ENCODE results near the gene SEC14L5. TPM values are rescaled to one million over a fixed set of nuclear protein-coding genes. Genes with fewer than 3 reads are reported as not detected.

The SEC14L5 gene
- polyA plus RNA-seq, 1 donor from 2014 or later: 0.43 TPM

GRCh38 chr16:5020551-5020950, 62.4 kb downstream of the SEC14L5 start:
- H3K4me2 ChIP-seq (ENCODE audit: low read length): no peak overlapping the region
- H3K4me3 ChIP-seq (ENCODE audit: low read length): no peak overlapping the region
- no peak overlapping the region for H2AFZ ChIP-seq (ENCODE audit: low read depth, low read length)
- H3K36me3 ChIP-seq (ENCODE audit: insufficient read depth, low read length): no peaks in the 10 kb centered on the region
- TF ChIP-seq MXI1 (conservative IDR thresholded peaks at IDR 0.05; ENCODE audit: poor library complexity, severe bottlenecking): no peak
- no peak for TF ChIP-seq TAF1 (IDR thresholded peaks at IDR 0.05; ENCODE audit: low read depth)
- no peak for TF ChIP-seq EZH2 (IDR thresholded peaks at IDR 0.05; ENCODE audit: borderline replicate concordance, insufficient read depth, low read length, poor library complexity, severe bottlenecking)
- TF ChIP-seq, protein P1, sequence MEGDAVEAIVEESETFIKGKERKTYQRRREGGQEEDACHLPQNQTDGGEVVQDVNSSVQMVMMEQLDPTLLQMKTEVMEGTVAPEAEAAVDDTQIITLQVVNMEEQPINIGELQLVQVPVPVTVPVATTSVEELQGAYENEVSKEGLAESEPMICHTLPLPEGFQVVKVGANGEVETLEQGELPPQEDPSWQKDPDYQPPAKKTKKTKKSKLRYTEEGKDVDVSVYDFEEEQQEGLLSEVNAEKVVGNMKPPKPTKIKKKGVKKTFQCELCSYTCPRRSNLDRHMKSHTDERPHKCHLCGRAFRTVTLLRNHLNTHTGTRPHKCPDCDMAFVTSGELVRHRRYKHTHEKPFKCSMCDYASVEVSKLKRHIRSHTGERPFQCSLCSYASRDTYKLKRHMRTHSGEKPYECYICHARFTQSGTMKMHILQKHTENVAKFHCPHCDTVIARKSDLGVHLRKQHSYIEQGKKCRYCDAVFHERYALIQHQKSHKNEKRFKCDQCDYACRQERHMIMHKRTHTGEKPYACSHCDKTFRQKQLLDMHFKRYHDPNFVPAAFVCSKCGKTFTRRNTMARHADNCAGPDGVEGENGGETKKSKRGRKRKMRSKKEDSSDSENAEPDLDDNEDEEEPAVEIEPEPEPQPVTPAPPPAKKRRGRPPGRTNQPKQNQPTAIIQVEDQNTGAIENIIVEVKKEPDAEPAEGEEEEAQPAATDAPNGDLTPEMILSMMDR (IDR thresholded peaks at IDR 0.05; ENCODE audit: poor library complexity, severe bottlenecking): no peak
- no peak for TF ChIP-seq SMC3 (conservative IDR thresholded peaks at IDR 0.05; ENCODE audit: poor library complexity)
- no peak for TF ChIP-seq EP300 (conservative IDR thresholded peaks at IDR 0.05; ENCODE audit: poor library complexity, severe bottlenecking)
- TF ChIP-seq POLR2AphosphoS5 (IDR thresholded peaks at IDR 0.05): no peak
- no peak for TF ChIP-seq RAD21 (conservative IDR thresholded peaks at IDR 0.05)
- TF ChIP-seq REST (IDR thresholded peaks at IDR 0.05; ENCODE audit: borderline replicate concordance): no peak
- H3K27me3 ChIP-seq (ENCODE audit: insufficient read depth, low read depth, low read length): no peaks in the 10 kb centered on the region
- no peaks in the 10 kb centered on the region for H4K20me1 ChIP-seq (ENCODE audit: insufficient read depth)
- no peaks in the 10 kb centered on the region for H3K79me2 ChIP-seq (replicated peaks; ENCODE audit: insufficient read depth, low read length)
- no peak overlapping the region for H3K27ac ChIP-seq (ENCODE audit: low read length)
- no peaks in the 10 kb centered on the region for H3K9me2 ChIP-seq (ENCODE audit: insufficient read depth, low read length)
- no peaks in the 10 kb centered on the region for H3F3A ChIP-seq (ENCODE audit: insufficient read depth, low read length, poor library complexity, severe bottlenecking)
- no peak overlapping the region for H3K9ac ChIP-seq (ENCODE audit: low read length)
- no peaks in the 10 kb centered on the region for H3K9me3 ChIP-seq (ENCODE audit: low read length)

GRCh38 chr16:5022521-5022920, 64.4 kb downstream of the SEC14L5 start:
- Histone ChIP-seq H2AFZ (ENCODE audit: low read depth, low read length) (no peak overlapping the region), H3K27me3 (ENCODE audit: insufficient read depth, low read depth, low read length) (no peaks in the 10 kb centered on the region), H3K79me2 (replicated peaks; ENCODE audit: insufficient read depth, low read length) (no peaks in the 10 kb centered on the region), H3F3A (ENCODE audit: insufficient read depth, low read length, poor library complexity, severe bottlenecking) (no peaks in the 10 kb centered on the region), H3K9me3 (ENCODE audit: low read length) (no peaks in the 10 kb centered on the region), H3K4me3 (ENCODE audit: low read length) (no peak overlapping the region), H3K27ac (ENCODE audit: low read length) (no peak overlapping the region), H3K9me2 (ENCODE audit: insufficient read depth, low read length) (no peaks in the 10 kb centered on the region), H3K4me2 (ENCODE audit: low read length) (no peak overlapping the region), H4K20me1 (ENCODE audit: insufficient read depth) (no peaks in the 10 kb centered on the region), H3K36me3 (ENCODE audit: insufficient read depth, low read length) (no peaks in the 10 kb centered on the region), H3K9ac (ENCODE audit: low read length) (no peak overlapping the region)
- TF ChIP-seq MXI1 (conservative IDR thresholded peaks at IDR 0.05; ENCODE audit: poor library complexity, severe bottlenecking) (no peak), EP300 (conservative IDR thresholded peaks at IDR 0.05; ENCODE audit: poor library complexity, severe bottlenecking) (no peak), TAF1 (IDR thresholded peaks at IDR 0.05; ENCODE audit: low read depth) (no peak), REST (IDR thresholded peaks at IDR 0.05; ENCODE audit: borderline replicate concordance) (no peak), SMC3 (conservative IDR thresholded peaks at IDR 0.05; ENCODE audit: poor library complexity) (no peak), EZH2 (IDR thresholded peaks at IDR 0.05; ENCODE audit: borderline replicate concordance, insufficient read depth, low read length, poor library complexity, severe bottlenecking) (no peak), RAD21 (conservative IDR thresholded peaks at IDR 0.05) (no peak), POLR2AphosphoS5 (IDR thresholded peaks at IDR 0.05) (no peak)
- TF ChIP-seq, protein P1 (IDR thresholded peaks at IDR 0.05; ENCODE audit: poor library complexity, severe bottlenecking): no peak

Data from neural cell (in vitro differentiated cells).